HS-27A (cell line): ENCODE measurements around the gene ZNF532.

Source experiments
- DNase-seq: peaks from one replicate; pipeline ENCODE4 v3.0.0-alpha.2; 2012; ENCODE audit warnings: low read depth, missing footprints

Gene ZNF532

GRCh38 chr18:58870621-58871020 lies 5.9 kb downstream of the ZNF532 start:
- DNase-seq = no peak

GRCh38 chr18:58871514-58872420 lies 7.1 kb downstream of the ZNF532 start:
- DNase-seq = no peak

- no peak for DNase-seq
These were observed 14.0 kb downstream of the ZNF532 start for GRCh38 chr18:58878640-58879039.

- no peak for DNase-seq
These were observed 16.8 kb downstream of the ZNF532 start for GRCh38 chr18:58881477-58881876.

- DNase-seq = no peak
These were observed 17.4 kb downstream of the ZNF532 start for GRCh38 chr18:58882044-58882443.

GRCh38 chr18:58882686-58883085 lies 18.0 kb downstream of the ZNF532 start:
- no peak for DNase-seq

GRCh38 chr18:58884680-58885079 lies 20.0 kb downstream of the ZNF532 start:
- DNase-seq = no peak

GRCh38 chr18:58886431-58886830 lies 21.8 kb downstream of the ZNF532 start:
- no peak for DNase-seq

- no peak for DNase-seq
These were observed 22.4 kb downstream of the ZNF532 start for GRCh38 chr18:58886864-58887612.

- DNase-seq = peak; percentile 23
These were observed 22.9 kb downstream of the ZNF532 start for GRCh38 chr18:58887613-58887963.

GRCh38 chr18:58891776-58892175 lies 27.1 kb downstream of the ZNF532 start:
- no peak for DNase-seq

- no peak for DNase-seq
These were observed 27.8 kb downstream of the ZNF532 start for GRCh38 chr18:58892488-58892887.

- DNase-seq = no peak
These were observed 28.9 kb downstream of the ZNF532 start for GRCh38 chr18:58893388-58894099.

GRCh38 chr18:58894930-58895329 lies 30.3 kb downstream of the ZNF532 start:
- DNase-seq = no peak

- DNase-seq = no peak
These were observed 30.7 kb downstream of the ZNF532 start for GRCh38 chr18:58895385-58895784.

GRCh38 chr18:58896268-58896667 lies 31.6 kb downstream of the ZNF532 start:
- no peak for DNase-seq

- no peak for DNase-seq
These were observed 32.2 kb downstream of the ZNF532 start for GRCh38 chr18:58896734-58897508.

GRCh38 chr18:58898010-58898799 lies 33.5 kb downstream of the ZNF532 start:
- DNase-seq = no peak

GRCh38 chr18:58900015-58900649 lies 35.5 kb downstream of the ZNF532 start:
- no peak for DNase-seq

GRCh38 chr18:58901143-58901542 lies 36.5 kb downstream of the ZNF532 start:
- no peak for DNase-seq

- no peak for DNase-seq
These were observed 37.1 kb downstream of the ZNF532 start for GRCh38 chr18:58901783-58902182.
